Neuronal stem cell (in vitro differentiated cells): Measurements from ENCODE around the gene PCBP3.
A peak's percentile ranks its signal among the peaks of the same experiment; 100 is the strongest.

ENCODE experiments used
- DNase-seq: peaks from one replicate; pipeline ENCODE4 v3.0.0-alpha.2; 2013; ENCODE audit warnings: low spot score
- H2AFZ ChIP-seq: one replicate; pipeline ENCODE4 v1.6.1; 2013; ENCODE audit warnings: mild to moderate bottlenecking, low read length, inconsistent platforms
- H2AK5ac ChIP-seq: 2 replicates; pipeline ENCODE4 v1.6.1; 2013; ENCODE audit warnings: low read depth, mild to moderate bottlenecking, inconsistent platforms, low read length, moderate library complexity, mixed read lengths
- H2BK120ac ChIP-seq: 2 replicates; pipeline ENCODE4 v1.6.1; 2013; ENCODE audit warnings: low read depth, mild to moderate bottlenecking, inconsistent platforms, low read length, moderate library complexity, mixed read lengths
- H2BK12ac ChIP-seq: one replicate; pipeline ENCODE4 v1.6.1; 2013; ENCODE audit warnings: low read length, inconsistent platforms
- H2BK15ac ChIP-seq: 2 replicates; pipeline ENCODE4 v1.6.1; 2013; ENCODE audit warnings: mild to moderate bottlenecking, low read length, inconsistent platforms, mixed read lengths
- H2BK5ac ChIP-seq: one replicate; pipeline ENCODE4 v1.6.1; 2013; ENCODE audit warnings: inconsistent platforms, mild to moderate bottlenecking, low read length, moderate library complexity
- H3K14ac ChIP-seq: one replicate; pipeline ENCODE4 v1.6.1; 2013; ENCODE audit warnings: low read length, inconsistent platforms
- H3K18ac ChIP-seq: 2 replicates; pipeline ENCODE4 v1.6.1; 2013; ENCODE audit warnings: low read length, inconsistent platforms
- H3K23ac ChIP-seq: 2 replicates; pipeline ENCODE4 v1.6.1; 2013; ENCODE audit warnings: low read depth, mild to moderate bottlenecking, mixed read lengths, low read length, inconsistent platforms; ENCODE audit not compliant: poor library complexity
- H3K27ac ChIP-seq: replicated peaks from 3 replicates; pipeline ENCODE4 v1.5.1; 2013; ENCODE audit warnings: low read length, inconsistent platforms
- H3K27me3 ChIP-seq, 3 experiments: 2 replicates each; pipeline ENCODE4 v1.6.1; 2013; ENCODE audit warnings: low read length in 3 of 3, mild to moderate bottlenecking in 2 of 3, inconsistent platforms in 1 of 3, low read depth in 1 of 3, mixed read lengths in 1 of 3, moderate library complexity in 1 of 3; ENCODE audit not compliant: control insufficient read depth in 3 of 3, insufficient read depth in 3 of 3
- H3K36me3 ChIP-seq, 2 donors: replicated peaks in 1 of 2; 2 replicates each; pipeline ENCODE4 v1.6.1; 2013; ENCODE audit warnings: low read length in 2 of 2; ENCODE audit not compliant: control insufficient read depth in 2 of 2, insufficient read depth in 2 of 2
- H3K4ac ChIP-seq: 2 replicates; pipeline ENCODE4 v1.6.1; 2013; ENCODE audit warnings: inconsistent platforms, mild to moderate bottlenecking, low read length, moderate library complexity
- H3K4me1 ChIP-seq, 2 donors: 1 replicate in 1 of 2; 2 replicates in 1 of 2; pipeline ENCODE4 v1.6.1; 2013; ENCODE audit warnings: low read length in 2 of 2, low read depth in 1 of 2; ENCODE audit not compliant: control insufficient read depth in 2 of 2, insufficient read depth in 1 of 2
- H3K4me2 ChIP-seq: one replicate; pipeline ENCODE4 v1.6.1; 2013; ENCODE audit warnings: mild to moderate bottlenecking, low read length, inconsistent platforms; ENCODE audit not compliant: insufficient read depth, poor library complexity, severe bottlenecking
- H3K4me3 ChIP-seq, 2 donors: 2 replicates each; pipeline ENCODE4 v1.5.1; 2013; ENCODE audit warnings: low read length in 2 of 2, mild to moderate bottlenecking in 2 of 2, inconsistent platforms in 1 of 2, moderate library complexity in 1 of 2
- H3K79me1 ChIP-seq: one replicate; pipeline ENCODE4 v1.6.1; 2013; ENCODE audit warnings: low read depth, mild to moderate bottlenecking, inconsistent platforms, low read length, moderate library complexity
- H3K9ac ChIP-seq: one replicate; pipeline ENCODE4 v1.6.1; 2013; ENCODE audit warnings: mild to moderate bottlenecking, low read depth, low read length, inconsistent platforms; ENCODE audit not compliant: poor library complexity
- H3K9me3 ChIP-seq, 2 donors: replicated peaks in 1 of 2; 2 replicates each; pipeline versions ENCODE3 to v1.6.1; 2013; ENCODE audit warnings: low read length in 2 of 2, mild to moderate bottlenecking in 2 of 2, inconsistent platforms in 1 of 2, low read depth in 1 of 2, mixed read lengths in 1 of 2, moderate library complexity in 1 of 2; ENCODE audit not compliant: control insufficient read depth in 2 of 2, insufficient read depth in 1 of 2
- H4K8ac ChIP-seq: one replicate; pipeline ENCODE4 v1.6.1; 2013; ENCODE audit warnings: low read depth, mild to moderate bottlenecking, inconsistent platforms, low read length, moderate library complexity
- H4K91ac ChIP-seq: one replicate; pipeline ENCODE4 v1.6.1; 2013; ENCODE audit warnings: low read length, low read depth, mild to moderate bottlenecking, inconsistent platforms; ENCODE audit not compliant: poor library complexity
- WGBS, 2 donors: extraction: QIAGEN DNeasy Blood & Tissue Kit; methylation state at CpG; one replicate each; pipeline ENCODE4 v1.1.7; 2013; ENCODE audit warnings: missing lambda C conversion rate in 2 of 2, mixed read lengths in 1 of 2; ENCODE audit not compliant: insufficient read length in 2 of 2, insufficient replicate concordance in 1 of 2; ENCODE audit errors: extremely low coverage in 2 of 2; 5-methylcytosine and 5-hydroxymethylcytosine counted together

The PCBP3 gene

DNA sequence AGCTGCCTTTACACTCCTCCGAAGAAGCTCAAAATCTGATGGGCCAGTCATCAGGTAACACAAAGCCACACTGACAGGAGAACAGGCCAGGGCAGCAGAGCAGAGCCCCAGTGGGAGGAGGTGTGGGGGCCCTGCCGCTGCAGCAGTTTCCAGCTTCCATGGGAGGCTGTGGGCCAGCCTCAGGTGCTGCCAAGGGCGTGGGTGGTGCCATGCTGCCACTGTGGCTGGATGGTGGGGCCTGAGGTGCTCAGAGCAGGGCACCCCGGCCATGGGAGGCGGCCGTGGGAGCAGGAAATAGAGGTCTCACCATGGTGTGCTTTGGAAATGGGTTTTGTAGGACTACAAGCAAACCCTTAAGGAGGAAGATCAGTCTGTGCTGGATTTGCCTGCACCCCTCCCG, 287.3 kb downstream of the PCBP3 start:
- H3K9me3 ChIP-seq = peaks cover 0 to 25% of the 10 kb centered on the region in 2 donors
- H2BK15ac ChIP-seq = no peak overlapping the region
- no peak overlapping the region for H3K4me2 ChIP-seq
- H3K27me3 ChIP-seq = peaks cover 0 to 29% (median 0%) of the 10 kb centered on the region in 3 experiments
- H3K4me1 ChIP-seq = no peaks in the 10 kb centered on the region
- no peak overlapping the region for H3K23ac ChIP-seq
- H2BK120ac ChIP-seq = no peak overlapping the region
- no CpG with 5 or more reads among the region's 7 CpGs for WGBS, 2 donors
- peak overlapping the region; percentile 63 for H3K18ac ChIP-seq
- H2AFZ ChIP-seq = no peak overlapping the region
- no peak for DNase-seq
- H3K79me1 ChIP-seq = peaks cover 3% of the 10 kb centered on the region
- no peak overlapping the region for H3K27ac ChIP-seq
- no peak overlapping the region for H3K9ac ChIP-seq
- no peak overlapping the region for H2BK5ac ChIP-seq
- no peak overlapping the region for H3K4me3 ChIP-seq
- H3K36me3 ChIP-seq = no peaks in the 10 kb centered on the region
- H3K4ac ChIP-seq = no peak overlapping the region
- H4K91ac ChIP-seq = no peak overlapping the region
- H3K14ac ChIP-seq = peak overlapping the region; percentile 83
- no peak overlapping the region for H2BK12ac ChIP-seq
- no peak overlapping the region for H4K8ac ChIP-seq
- H2AK5ac ChIP-seq = no peak overlapping the region

DNA sequence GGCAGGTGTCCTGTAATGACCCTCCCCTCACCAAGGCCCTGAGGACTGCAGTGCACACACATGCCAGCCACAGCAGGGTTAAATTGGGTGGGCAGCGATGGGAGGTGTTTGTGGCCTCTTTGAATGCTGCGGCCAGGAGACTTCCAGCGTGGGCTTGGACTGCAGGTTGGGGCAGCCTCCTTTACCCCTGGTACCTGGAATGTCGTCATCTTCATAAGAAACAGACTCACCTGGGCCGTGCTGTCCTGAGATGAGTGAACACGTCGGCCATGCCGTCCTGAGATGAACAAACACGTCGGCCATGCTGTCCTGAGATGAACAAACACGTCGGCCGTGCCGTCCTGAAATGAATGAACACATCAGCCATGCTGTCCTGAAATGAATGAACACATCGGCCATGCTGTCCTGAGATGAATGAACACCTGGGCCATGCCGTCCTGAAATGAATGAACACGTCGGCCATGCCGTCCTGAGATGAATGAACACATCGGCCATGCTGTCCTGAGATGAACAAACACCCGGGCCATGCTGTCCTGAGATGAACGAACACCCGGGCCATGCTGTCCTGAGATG, 288.0 kb downstream of the PCBP3 start:
- DNase-seq = no peak

DNA sequence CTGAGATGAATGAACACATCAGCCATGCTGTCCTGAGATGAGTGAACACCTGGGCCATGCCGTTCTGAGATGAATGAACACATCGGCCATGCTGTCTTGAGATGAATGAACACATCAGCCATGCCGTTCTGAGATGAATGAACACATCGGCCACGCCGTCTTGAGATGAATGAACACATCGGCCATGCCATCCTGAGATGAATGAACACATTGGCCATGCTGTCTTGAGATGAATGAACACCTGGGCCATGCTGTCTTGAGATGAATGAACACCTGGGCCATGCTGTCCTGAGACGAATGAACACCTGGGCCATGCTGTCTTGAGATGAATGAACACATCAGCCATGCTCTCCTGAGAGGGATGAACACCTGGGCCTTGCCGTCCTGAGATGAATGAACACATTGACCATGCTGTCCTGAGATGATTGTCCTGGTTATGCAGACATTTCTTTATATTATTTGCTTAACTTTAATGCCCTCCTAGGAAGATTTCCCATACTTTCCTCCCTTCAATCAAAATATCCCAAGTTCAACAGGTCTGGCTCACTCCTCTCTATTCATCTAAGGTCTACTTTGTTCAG, 289.5 kb downstream of the PCBP3 start:
- H3K36me3 ChIP-seq = no peaks in the 10 kb centered on the region
- H3K9ac ChIP-seq = no peak overlapping the region
- H2BK12ac ChIP-seq = no peak overlapping the region
- H3K23ac ChIP-seq = no peak overlapping the region
- H3K4me2 ChIP-seq = no peak overlapping the region
- no peak overlapping the region for H2BK15ac ChIP-seq
- no peak overlapping the region for H2AK5ac ChIP-seq
- no peak overlapping the region for H3K4ac ChIP-seq
- no peak overlapping the region for H3K27ac ChIP-seq
- H3K9me3 ChIP-seq = peaks cover 0 to 42% of the 10 kb centered on the region in 2 donors
- H2BK5ac ChIP-seq = no peak overlapping the region
- WGBS, 2 donors = no CpG with 5 or more reads among the region's 9 CpGs
- peaks cover 0 to 42% (median 0%) of the 10 kb centered on the region in 3 experiments for H3K27me3 ChIP-seq
- H3K79me1 ChIP-seq = peaks cover 3% of the 10 kb centered on the region
- H2BK120ac ChIP-seq = no peak overlapping the region
- H3K14ac ChIP-seq = no peak overlapping the region
- H2AFZ ChIP-seq = no peak overlapping the region
- H3K18ac ChIP-seq = no peak overlapping the region
- H4K8ac ChIP-seq = no peak overlapping the region
- H3K4me1 ChIP-seq = no peaks in the 10 kb centered on the region
- H3K4me3 ChIP-seq = no peak overlapping the region
- no peak for DNase-seq
- H4K91ac ChIP-seq = no peak overlapping the region

More for the DNA sequence above, 288.0 kb downstream of the PCBP3 start:
- peak overlapping the region; percentile 22 for H2AK5ac ChIP-seq
- peak overlapping the region; percentile 80 for H3K23ac ChIP-seq
- H2BK12ac ChIP-seq = no peak overlapping the region
- no peak overlapping the region for H2BK15ac ChIP-seq
- no peaks in the 10 kb centered on the region for H3K36me3 ChIP-seq
- H3K18ac ChIP-seq = no peak overlapping the region
- H3K4ac ChIP-seq = no peak overlapping the region
- no peak overlapping the region for H3K27ac ChIP-seq
- peak overlapping the region in 1 of 2 donors; percentile 13 for H3K4me3 ChIP-seq
- no peak overlapping the region for H4K91ac ChIP-seq
- peaks cover 0 to 29% of the 10 kb centered on the region in 2 donors for H3K9me3 ChIP-seq
- no peak overlapping the region for H4K8ac ChIP-seq
- WGBS, 2 donors = no CpG with 5 or more reads among the region's 23 CpGs
- peak overlapping the region; percentile 31 for H3K14ac ChIP-seq
- no peak overlapping the region for H2BK5ac ChIP-seq
- peaks cover 3% of the 10 kb centered on the region for H3K79me1 ChIP-seq
- no peak overlapping the region for H3K4me2 ChIP-seq
- H2BK120ac ChIP-seq = peak overlapping the region; percentile 18
- H3K4me1 ChIP-seq = no peaks in the 10 kb centered on the region
- no peak overlapping the region for H3K9ac ChIP-seq
- H3K27me3 ChIP-seq = peaks cover 0 to 33% (median 0%) of the 10 kb centered on the region in 3 experiments
- H2AFZ ChIP-seq = no peak overlapping the region

DNA sequence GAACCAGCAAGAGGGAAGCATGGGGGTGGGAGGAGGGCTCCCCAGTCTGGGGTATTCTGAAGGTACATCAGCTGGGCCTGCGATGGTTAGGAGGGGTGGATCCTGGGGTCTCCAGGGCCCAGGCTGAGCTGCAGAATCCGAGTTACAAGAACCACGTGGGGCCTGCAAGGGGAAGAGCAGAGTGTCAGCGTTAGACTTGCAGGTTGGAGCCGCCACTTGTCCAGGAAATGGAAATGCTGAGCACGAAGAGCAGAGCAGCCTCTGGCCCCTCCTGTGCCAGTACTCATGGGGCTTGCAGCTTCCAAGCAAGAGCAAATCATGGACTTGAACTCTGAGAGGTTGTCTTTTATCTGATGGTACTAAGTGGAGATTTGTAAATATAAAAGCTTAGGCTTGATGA, 290.6 kb downstream of the PCBP3 start:
- Histone ChIP-seq H3K36me3 (no peaks in the 10 kb centered on the region), H2BK15ac (no peak overlapping the region), H3K9me3 (peaks cover 0 to 44% of the 10 kb centered on the region in 2 donors), H3K23ac (no peak overlapping the region), H2AK5ac (no peak overlapping the region), H2AFZ (no peak overlapping the region), H4K91ac (no peak overlapping the region), H3K4me3 (no peak overlapping the region), H3K9ac (no peak overlapping the region), H3K4me2 (no peak overlapping the region), H2BK12ac (no peak overlapping the region), H3K18ac (no peak overlapping the region), H3K27me3 (peaks cover 0 to 42% (median 0%) of the 10 kb centered on the region in 3 experiments), H2BK120ac (no peak overlapping the region), H2BK5ac (no peak overlapping the region), H4K8ac (no peak overlapping the region), H3K79me1 (peaks cover 2% of the 10 kb centered on the region), H3K4ac (no peak overlapping the region), H3K27ac (no peak overlapping the region), H3K14ac (no peak overlapping the region), H3K4me1 (no peaks in the 10 kb centered on the region)
- WGBS, 2 donors = no CpG with 5 or more reads among the region's 6 CpGs
- DNase-seq = no peak
